HepG2 (cell line): ENCODE measurements around the gene INKA2. TPM values are rescaled to one million over a fixed set of nuclear protein-coding genes. Genes with fewer than 3 reads are reported as not detected.

Source experiments
- ATAC-seq: fragments of 200-7000 bp; cut with Tn5 transposase; 3 replicates; pipeline ENCODE4 v1.9.1; 2020; ENCODE audit warnings: mild to moderate bottlenecking, moderate library complexity
- BruUV-seq: library from RNA; stranded (reverse); fragments of 400-500 nt; replicated peaks from 2 replicates; lab custom pipeline; 2021; lab: Mats Ljungman, UMichigan
- CTCF ChIA-PET: fragments of 300-600 bp; formaldehyde crosslinking; extraction: SDS; loops from one replicate; lab custom pipeline; 2021; ENCODE audit warnings: low total read pairs, inconsistent platforms, low intra/inter-chr PET ratio; lab: Yijun Ruan, JAX
- POLR2A ChIA-PET: fragments of 350-600 bp; sonication (Branson Sonifier 250); formaldehyde crosslinking; loops from one replicate; lab custom pipeline; 2020; ENCODE audit warnings: antibody characterized with exemption, inconsistent platforms; lab: Yijun Ruan, JAX
- DNase-seq: peaks from one replicate; pipeline ENCODE4 v3.0.0-alpha.2; 2015; ENCODE audit warnings: low spot score
- FAIRE-seq: peaks from 3 replicates; lab custom pipeline; 2011; peaks lifted over from hg19 to GRCh38; lab: Jason Lieb, UNC
- H2AFZ ChIP-seq: one replicate; pipeline ENCODE4 v1.6.1; 2011; ENCODE audit warnings: low read length, inconsistent platforms
- H3K27ac ChIP-seq: fragments of 300-600 bp; 3 replicates; pipeline ENCODE4 v1.8.0; 2011; ENCODE audit warnings: mixed run types, mild to moderate bottlenecking, mixed read lengths, low read length, inconsistent platforms; ENCODE audit not compliant: insufficient read depth; ENCODE audit errors: extremely low read length
- H3K27me3 ChIP-seq, 2 experiments: fragments of 200-600 bp in 1 of 2; 2 replicates in 1 of 2; 3 replicates in 1 of 2; pipeline versions ENCODE4 v1.6.0 to v1.8.0; 2011; ENCODE audit warnings: low read length in 2 of 2, mild to moderate bottlenecking in 2 of 2, moderate library complexity in 2 of 2, inconsistent platforms in 1 of 2; ENCODE audit not compliant: insufficient read depth in 2 of 2, control insufficient read depth in 1 of 2
- H3K36me3 ChIP-seq, 2 experiments: fragments of 200-600 bp in 1 of 2; replicated peaks in 1 of 2; 2 replicates in 1 of 2; 3 replicates in 1 of 2; pipeline versions ENCODE4 v1.5.1 to v1.8.0; 2011; ENCODE audit warnings: low read length in 2 of 2, inconsistent platforms in 1 of 2; ENCODE audit not compliant: insufficient read depth in 2 of 2, control insufficient read depth in 1 of 2
- H3K4me1 ChIP-seq: 2 replicates; pipeline ENCODE4 v1.5.1; 2012; ENCODE audit warnings: low read length, inconsistent platforms; ENCODE audit not compliant: insufficient read depth
- H3K4me2 ChIP-seq: 2 replicates; pipeline ENCODE4 v1.6.0; 2011; ENCODE audit warnings: low read depth, low read length, inconsistent platforms
- H3K4me3 ChIP-seq, 3 experiments: fragments of 200-600 bp in 1 of 3; sonication (generic), shearing (Covaris generic) in 1 of 3; replicated peaks in 1 of 3; 2 replicates each; pipeline ENCODE4 v1.5.1; 2011 to 2016; ENCODE audit warnings: low read length in 3 of 3, inconsistent platforms in 2 of 3, low read depth in 2 of 3, mild to moderate bottlenecking in 2 of 3, control low read depth in 1 of 3, mixed read lengths in 1 of 3; ENCODE audit not compliant: insufficient read depth in 1 of 3
- H3K79me2 ChIP-seq: one replicate; pipeline ENCODE4 v1.6.1; 2011; ENCODE audit warnings: low read length, inconsistent platforms; ENCODE audit not compliant: insufficient read depth
- H3K9ac ChIP-seq: 2 replicates; pipeline ENCODE4 v1.6.0; 2011; ENCODE audit warnings: mild to moderate bottlenecking, low read depth, low read length, inconsistent platforms; ENCODE audit not compliant: insufficient read depth
- H3K9me3 ChIP-seq: 2 replicates; pipeline ENCODE4 v1.5.1; 2012; ENCODE audit warnings: mild to moderate bottlenecking, low read length
- H4K20me1 ChIP-seq: 2 replicates; pipeline ENCODE4 v1.6.0; 2011; ENCODE audit warnings: inconsistent platforms, mild to moderate bottlenecking, low read length, moderate library complexity; ENCODE audit not compliant: insufficient read depth
- GZF1 ChIP-seq: sonication (generic); formaldehyde crosslinking; IDR thresholded peaks from 2 replicates; pipeline ENCODE4 v1.5.1; 2020; ENCODE audit warnings: mild to moderate bottlenecking, missing genetic modification reagents
- MED8 ChIP-seq: sonication (generic); formaldehyde crosslinking; IDR thresholded peaks from 2 replicates; pipeline ENCODE4 v1.8.1; 2023; ENCODE audit warnings: mild to moderate bottlenecking, missing genetic modification reagents; ENCODE audit not compliant: insufficient replicate concordance
- WGBS: methylation state at CpG from one replicate; pipeline ENCODE4 v1.1.6; 2017; ENCODE audit warnings: low lambda C conversion rate; 5-methylcytosine and 5-hydroxymethylcytosine counted together
- in situ Hi-C: cut with HindIII; loops from 2 replicates; pipeline ENCODE4 v1.10.0; 2017; ENCODE audit warnings: low pct_unique_long_range_greater_than_20kb; ENCODE audit not compliant: extremely low pct_ligation_motif_present
- intact Hi-C: fragments of 100-400 bp; cut with micrococcal nuclease; formaldehyde crosslinking; loops from one replicate; pipeline ENCODE4 v1.10.0; 2022; ENCODE audit not compliant: unreplicated experiment
- polyA plus RNA-seq, 8 experiments: library from polyadenylated mRNA; depleted of rRNA in 3 of 8; stranded (reverse) in 7 of 8; unstranded in 1 of 8; fragments of >200 nt; fragmentation: Illumina TruSeq in 4 of 8; extraction: Trizol in 4 of 8; gene quantifications; 2 replicates each; pipeline versions ENCODE4 v1.2.1 to v1.2.3, GENCODE V29; 2011 to 2016; ENCODE audit warnings: low read depth in 4 of 8, missing spikeins in 1 of 8, mixed read lengths in 1 of 8; ENCODE audit not compliant: insufficient read depth in 1 of 8
- total RNA-seq, 5 experiments: library from RNA; depleted of rRNA; stranded (reverse); fragments of >200 nt; fragmentation: Illumina TruSeq; extraction: Trizol; gene quantifications; 2 replicates each; pipeline ENCODE4 v1.2.3, GENCODE V29; 2016; ENCODE audit warnings: low read depth in 1 of 5
- TF ChIP-seq, protein P1 (sequence below): IDR thresholded peaks from 2 replicates; pipeline ENCODE4 v1.6.1; 2012; ENCODE audit warnings: low read length, improper control_type of control experiment
- TF ChIP-seq, protein P2 (sequence below): sonication (generic); formaldehyde crosslinking; IDR thresholded peaks from 2 replicates; pipeline ENCODE4 v1.4.0; 2020; ENCODE audit warnings: mild to moderate bottlenecking, missing genetic modification reagents
- TF ChIP-seq, protein P3 (sequence below): sonication (generic); formaldehyde crosslinking; IDR thresholded peaks from 2 replicates; pipeline ENCODE4 v1.4.0; 2020; ENCODE audit warnings: mild to moderate bottlenecking, missing genetic modification reagents
- TF ChIP-seq, protein P4 (sequence below): sonication (generic); formaldehyde crosslinking; IDR thresholded peaks from 2 replicates; pipeline ENCODE4 v1.5.0; 2020; ENCODE audit warnings: mild to moderate bottlenecking, missing genetic modification reagents

INKA2 gene
- total and polyA plus RNA-seq, 2 of the 13 experiments (the other 11 are each of a cell fraction or from before 2014, with no cell fraction given), result 2.6 to 4.6 TPM

DNA sequence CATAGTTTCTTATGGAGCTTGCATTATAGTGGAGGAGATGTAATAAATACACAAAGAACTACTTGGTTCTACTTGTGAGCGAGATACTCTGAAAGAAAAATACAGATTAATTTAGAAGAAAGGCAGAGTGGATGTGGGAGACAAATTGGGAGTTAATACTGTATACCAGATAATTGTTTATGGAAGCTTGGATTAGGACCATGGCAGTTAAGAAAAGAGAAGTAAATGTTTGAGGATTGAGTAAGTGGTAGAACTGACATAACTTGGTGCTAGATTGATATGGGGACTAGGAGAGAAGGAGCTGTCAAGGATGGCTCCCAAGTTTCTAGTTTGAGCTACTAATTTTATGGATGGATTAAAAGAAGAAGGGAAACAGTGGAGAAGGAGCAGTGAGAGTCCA is 47.3 kb downstream of the INKA2 start:
- 95% methylated on average over 1 of the region's 1 CpG for WGBS
- H3K27me3 ChIP-seq, result no peaks in the 10 kb centered on the region
- H3K9ac ChIP-seq, result no peak overlapping the region
- TF ChIP-seq GZF1 (CRISPR knock-in tag), result no peak
- TF ChIP-seq, protein P1, sequence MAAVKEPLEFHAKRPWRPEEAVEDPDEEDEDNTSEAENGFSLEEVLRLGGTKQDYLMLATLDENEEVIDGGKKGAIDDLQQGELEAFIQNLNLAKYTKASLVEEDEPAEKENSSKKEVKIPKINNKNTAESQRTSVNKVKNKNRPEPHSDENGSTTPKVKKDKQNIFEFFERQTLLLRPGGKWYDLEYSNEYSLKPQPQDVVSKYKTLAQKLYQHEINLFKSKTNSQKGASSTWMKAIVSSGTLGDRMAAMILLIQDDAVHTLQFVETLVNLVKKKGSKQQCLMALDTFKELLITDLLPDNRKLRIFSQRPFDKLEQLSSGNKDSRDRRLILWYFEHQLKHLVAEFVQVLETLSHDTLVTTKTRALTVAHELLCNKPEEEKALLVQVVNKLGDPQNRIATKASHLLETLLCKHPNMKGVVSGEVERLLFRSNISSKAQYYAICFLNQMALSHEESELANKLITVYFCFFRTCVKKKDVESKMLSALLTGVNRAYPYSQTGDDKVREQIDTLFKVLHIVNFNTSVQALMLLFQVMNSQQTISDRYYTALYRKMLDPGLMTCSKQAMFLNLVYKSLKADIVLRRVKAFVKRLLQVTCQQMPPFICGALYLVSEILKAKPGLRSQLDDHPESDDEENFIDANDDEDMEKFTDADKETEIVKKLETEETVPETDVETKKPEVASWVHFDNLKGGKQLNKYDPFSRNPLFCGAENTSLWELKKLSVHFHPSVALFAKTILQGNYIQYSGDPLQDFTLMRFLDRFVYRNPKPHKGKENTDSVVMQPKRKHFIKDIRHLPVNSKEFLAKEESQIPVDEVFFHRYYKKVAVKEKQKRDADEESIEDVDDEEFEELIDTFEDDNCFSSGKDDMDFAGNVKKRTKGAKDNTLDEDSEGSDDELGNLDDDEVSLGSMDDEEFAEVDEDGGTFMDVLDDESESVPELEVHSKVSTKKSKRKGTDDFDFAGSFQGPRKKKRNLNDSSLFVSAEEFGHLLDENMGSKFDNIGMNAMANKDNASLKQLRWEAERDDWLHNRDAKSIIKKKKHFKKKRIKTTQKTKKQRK, result no peak
- TF ChIP-seq, protein P2, sequence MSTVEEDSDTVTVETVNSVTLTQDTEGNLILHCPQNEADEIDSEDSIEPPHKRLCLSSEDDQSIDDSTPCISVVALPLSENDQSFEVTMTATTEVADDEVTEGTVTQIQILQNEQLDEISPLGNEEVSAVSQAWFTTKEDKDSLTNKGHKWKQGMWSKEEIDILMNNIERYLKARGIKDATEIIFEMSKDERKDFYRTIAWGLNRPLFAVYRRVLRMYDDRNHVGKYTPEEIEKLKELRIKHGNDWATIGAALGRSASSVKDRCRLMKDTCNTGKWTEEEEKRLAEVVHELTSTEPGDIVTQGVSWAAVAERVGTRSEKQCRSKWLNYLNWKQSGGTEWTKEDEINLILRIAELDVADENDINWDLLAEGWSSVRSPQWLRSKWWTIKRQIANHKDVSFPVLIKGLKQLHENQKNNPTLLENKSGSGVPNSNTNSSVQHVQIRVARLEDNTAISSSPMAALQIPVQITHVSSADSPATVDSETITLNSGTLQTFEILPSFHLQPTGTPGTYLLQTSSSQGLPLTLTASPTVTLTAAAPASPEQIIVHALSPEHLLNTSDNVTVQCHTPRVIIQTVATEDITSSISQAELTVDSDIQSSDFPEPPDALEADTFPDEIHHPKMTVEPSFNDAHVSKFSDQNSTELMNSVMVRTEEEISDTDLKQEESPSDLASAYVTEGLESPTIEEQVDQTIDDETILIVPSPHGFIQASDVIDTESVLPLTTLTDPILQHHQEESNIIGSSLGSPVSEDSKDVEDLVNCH (CRISPR knock-in tag), result no peak
- TF ChIP-seq MED8 (CRISPR knock-in tag), result no peak
- TF ChIP-seq, protein P3, sequence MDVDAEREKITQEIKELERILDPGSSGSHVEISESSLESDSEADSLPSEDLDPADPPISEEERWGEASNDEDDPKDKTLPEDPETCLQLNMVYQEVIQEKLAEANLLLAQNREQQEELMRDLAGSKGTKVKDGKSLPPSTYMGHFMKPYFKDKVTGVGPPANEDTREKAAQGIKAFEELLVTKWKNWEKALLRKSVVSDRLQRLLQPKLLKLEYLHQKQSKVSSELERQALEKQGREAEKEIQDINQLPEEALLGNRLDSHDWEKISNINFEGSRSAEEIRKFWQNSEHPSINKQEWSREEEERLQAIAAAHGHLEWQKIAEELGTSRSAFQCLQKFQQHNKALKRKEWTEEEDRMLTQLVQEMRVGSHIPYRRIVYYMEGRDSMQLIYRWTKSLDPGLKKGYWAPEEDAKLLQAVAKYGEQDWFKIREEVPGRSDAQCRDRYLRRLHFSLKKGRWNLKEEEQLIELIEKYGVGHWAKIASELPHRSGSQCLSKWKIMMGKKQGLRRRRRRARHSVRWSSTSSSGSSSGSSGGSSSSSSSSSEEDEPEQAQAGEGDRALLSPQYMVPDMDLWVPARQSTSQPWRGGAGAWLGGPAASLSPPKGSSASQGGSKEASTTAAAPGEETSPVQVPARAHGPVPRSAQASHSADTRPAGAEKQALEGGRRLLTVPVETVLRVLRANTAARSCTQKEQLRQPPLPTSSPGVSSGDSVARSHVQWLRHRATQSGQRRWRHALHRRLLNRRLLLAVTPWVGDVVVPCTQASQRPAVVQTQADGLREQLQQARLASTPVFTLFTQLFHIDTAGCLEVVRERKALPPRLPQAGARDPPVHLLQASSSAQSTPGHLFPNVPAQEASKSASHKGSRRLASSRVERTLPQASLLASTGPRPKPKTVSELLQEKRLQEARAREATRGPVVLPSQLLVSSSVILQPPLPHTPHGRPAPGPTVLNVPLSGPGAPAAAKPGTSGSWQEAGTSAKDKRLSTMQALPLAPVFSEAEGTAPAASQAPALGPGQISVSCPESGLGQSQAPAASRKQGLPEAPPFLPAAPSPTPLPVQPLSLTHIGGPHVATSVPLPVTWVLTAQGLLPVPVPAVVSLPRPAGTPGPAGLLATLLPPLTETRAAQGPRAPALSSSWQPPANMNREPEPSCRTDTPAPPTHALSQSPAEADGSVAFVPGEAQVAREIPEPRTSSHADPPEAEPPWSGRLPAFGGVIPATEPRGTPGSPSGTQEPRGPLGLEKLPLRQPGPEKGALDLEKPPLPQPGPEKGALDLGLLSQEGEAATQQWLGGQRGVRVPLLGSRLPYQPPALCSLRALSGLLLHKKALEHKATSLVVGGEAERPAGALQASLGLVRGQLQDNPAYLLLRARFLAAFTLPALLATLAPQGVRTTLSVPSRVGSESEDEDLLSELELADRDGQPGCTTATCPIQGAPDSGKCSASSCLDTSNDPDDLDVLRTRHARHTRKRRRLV (CRISPR knock-in tag), result no peak
- TF ChIP-seq, protein P4, sequence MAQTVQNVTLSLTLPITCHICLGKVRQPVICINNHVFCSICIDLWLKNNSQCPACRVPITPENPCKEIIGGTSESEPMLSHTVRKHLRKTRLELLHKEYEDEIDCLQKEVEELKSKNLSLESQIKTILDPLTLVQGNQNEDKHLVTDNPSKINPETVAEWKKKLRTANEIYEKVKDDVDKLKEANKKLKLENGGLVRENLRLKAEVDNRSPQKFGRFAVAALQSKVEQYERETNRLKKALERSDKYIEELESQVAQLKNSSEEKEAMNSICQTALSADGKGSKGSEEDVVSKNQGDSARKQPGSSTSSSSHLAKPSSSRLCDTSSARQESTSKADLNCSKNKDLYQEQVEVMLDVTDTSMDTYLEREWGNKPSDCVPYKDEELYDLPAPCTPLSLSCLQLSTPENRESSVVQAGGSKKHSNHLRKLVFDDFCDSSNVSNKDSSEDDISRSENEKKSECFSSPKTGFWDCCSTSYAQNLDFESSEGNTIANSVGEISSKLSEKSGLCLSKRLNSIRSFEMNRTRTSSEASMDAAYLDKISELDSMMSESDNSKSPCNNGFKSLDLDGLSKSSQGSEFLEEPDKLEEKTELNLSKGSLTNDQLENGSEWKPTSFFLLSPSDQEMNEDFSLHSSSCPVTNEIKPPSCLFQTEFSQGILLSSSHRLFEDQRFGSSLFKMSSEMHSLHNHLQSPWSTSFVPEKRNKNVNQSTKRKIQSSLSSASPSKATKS (CRISPR knock-in tag), result no peak
- CTCF ChIA-PET, result no interaction called here
- H2AFZ ChIP-seq, result no peak overlapping the region
- no peak overlapping the region for H3K27ac ChIP-seq
- no peak overlapping the region for H3K4me3 ChIP-seq
- H3K9me3 ChIP-seq, result no peaks in the 10 kb centered on the region
- BruUV-seq, result no TSS peak
- DNase-seq (no peak), FAIRE-seq (no peak), ATAC-seq (no peak)
- peaks cover 0 to 27% of the 10 kb centered on the region in 2 experiments; a peak in 3 of 5 replicates for H3K36me3 ChIP-seq
- no peaks in the 10 kb centered on the region for H3K79me2 ChIP-seq
- H3K4me2 ChIP-seq, result no peak overlapping the region
- POLR2A ChIA-PET, result no interaction called here
- in situ Hi-C loops (no loop called here), intact Hi-C loops (no loop called here)
- H4K20me1 ChIP-seq, result no peaks in the 10 kb centered on the region
- H3K4me1 ChIP-seq, result peaks cover 11% of the 10 kb centered on the region
